PC-3 (cell line): Measurements from ENCODE around the gene SLC39A1.

Experiments
- EZH2 ChIP-seq: fragments of 300-600 bp; sonication (generic); IDR thresholded peaks from one replicate; pipeline ENCODE4 v1.6.1; 2017; ENCODE audit warnings: antibody characterized with exemption, mild to moderate bottlenecking, low read length; ENCODE audit not compliant: unreplicated experiment
- TF ChIP-seq, protein P1 (sequence below): fragments of 300-600 bp; sonication (generic); conservative IDR thresholded peaks from 2 replicates; pipeline ENCODE4 v1.5.1; 2017; ENCODE audit warnings: antibody characterized with exemption, low read depth, mild to moderate bottlenecking, low read length

DNA sequence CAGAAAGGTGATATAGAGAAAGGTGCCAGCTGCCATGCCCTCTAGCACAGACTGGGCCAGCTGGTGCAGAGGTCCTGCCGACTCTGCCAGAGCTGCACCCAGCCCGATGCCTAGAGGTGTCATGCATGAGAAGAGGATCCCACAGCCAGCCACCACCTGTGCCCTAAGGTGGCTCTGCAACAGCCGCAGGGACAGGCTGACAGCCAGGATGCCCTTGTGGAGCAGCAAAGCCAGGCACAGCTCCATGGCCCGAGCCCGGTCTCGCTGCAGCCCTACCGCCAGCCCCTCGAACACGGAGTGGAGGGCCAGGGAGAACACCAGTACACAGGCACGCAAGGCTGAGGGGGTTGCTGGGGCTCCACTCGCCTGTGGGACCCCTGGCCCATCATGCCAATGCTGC is 3.1 kb downstream of the SLC39A1 start:
- TF ChIP-seq, protein P1, sequence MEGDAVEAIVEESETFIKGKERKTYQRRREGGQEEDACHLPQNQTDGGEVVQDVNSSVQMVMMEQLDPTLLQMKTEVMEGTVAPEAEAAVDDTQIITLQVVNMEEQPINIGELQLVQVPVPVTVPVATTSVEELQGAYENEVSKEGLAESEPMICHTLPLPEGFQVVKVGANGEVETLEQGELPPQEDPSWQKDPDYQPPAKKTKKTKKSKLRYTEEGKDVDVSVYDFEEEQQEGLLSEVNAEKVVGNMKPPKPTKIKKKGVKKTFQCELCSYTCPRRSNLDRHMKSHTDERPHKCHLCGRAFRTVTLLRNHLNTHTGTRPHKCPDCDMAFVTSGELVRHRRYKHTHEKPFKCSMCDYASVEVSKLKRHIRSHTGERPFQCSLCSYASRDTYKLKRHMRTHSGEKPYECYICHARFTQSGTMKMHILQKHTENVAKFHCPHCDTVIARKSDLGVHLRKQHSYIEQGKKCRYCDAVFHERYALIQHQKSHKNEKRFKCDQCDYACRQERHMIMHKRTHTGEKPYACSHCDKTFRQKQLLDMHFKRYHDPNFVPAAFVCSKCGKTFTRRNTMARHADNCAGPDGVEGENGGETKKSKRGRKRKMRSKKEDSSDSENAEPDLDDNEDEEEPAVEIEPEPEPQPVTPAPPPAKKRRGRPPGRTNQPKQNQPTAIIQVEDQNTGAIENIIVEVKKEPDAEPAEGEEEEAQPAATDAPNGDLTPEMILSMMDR: no peak
- TF ChIP-seq EZH2: no peak
